ENCODE results near the gene CLPTM1L. TPM values are rescaled to one million over a fixed set of nuclear protein-coding genes. Genes with fewer than 3 reads are reported as not detected.
"Not testable (repeated sequence)": the region's sequence is repeated elsewhere in the genome, so short reads cannot be mapped to it uniquely, and the experiment has no call there.

Gene CLPTM1L
- total RNA-seq, 1 donor from 2014 or later: 30.4 TPM

DNA sequence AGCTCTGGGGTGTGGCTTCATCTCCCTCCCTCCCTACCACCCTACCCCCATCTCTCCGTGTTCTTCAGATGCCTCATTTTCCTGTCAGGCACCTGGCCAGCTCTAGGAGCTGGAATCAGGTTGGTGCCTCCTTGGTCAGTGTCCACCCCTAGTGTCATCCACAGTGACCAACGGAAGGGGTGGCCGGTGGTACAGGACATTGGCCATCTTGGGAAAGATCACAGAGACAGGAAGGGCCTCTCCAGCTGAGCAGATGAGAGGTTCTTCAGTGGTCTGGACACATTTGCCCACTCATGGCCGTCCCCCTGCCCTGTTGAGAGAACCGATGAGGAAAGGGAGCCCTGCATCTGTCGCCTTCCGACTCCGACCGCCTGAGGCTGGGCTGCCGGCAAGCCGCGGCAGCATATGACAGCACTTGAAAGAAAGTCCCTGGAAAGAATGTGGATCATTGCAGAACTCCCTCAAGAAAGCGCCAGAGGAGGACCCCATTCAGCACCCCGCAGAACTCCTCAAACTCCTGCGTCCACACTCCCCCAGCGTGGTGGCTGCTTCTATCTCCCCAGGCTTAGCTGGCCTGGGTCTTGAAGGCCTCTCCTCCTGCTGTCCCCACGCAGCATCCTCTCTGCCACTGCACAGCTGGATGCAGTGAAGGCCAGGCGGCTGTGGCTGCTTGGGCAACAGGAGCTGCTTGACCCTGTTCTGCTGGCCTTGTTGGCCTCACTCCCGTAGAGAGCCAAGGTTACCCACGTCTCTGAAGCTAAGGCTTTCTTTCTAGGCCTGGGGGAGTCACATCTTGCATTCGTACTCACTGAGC, 1.9 kb upstream of the CLPTM1L start:
- DNase-seq (no peak), ATAC-seq (ENCODE audit: poor library complexity) (no peak)
- intact Hi-C loops (cut with DNase I): no loop called here

DNA sequence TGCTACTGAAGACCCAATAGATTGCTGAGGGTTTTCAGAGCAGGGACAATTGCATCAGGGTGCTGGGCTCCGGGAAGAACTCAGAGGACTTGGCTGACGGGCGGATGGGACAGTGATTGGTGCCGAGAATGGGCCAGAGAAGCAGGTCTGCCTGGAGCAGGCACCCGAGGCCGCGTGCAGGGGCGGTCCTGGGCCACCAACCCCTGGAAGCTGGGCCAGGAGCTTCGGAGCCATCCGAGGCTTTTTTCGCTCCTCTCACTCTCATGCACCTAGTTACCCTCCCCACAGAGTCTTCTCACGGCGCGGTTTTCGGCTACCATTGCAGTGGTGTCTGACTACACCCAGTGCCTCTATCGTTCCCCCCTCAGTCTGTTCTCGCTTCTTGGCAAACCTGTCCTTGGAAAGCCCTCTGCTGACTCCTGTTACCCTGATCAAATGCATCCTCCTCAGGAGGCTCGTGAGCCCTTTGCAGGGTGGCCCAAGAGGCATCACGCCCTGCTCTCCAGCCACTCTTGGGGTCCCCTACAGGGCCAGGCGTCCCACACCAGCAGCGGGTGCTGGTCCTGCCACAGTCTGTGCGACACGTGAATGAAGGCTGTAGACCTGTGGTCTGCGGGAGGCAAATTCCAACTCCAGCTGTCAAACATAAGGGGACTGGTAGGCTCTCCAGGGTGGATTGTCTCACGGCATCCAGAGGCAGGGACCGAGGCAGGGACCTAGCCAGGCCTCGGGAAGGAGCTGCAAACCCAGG, 1.2 kb upstream of the CLPTM1L start:
- ATAC-seq (ENCODE audit: poor library complexity) (no peak), DNase-seq (peak; percentile 32)
- intact Hi-C loops (cut with DNase I): no loop called here

DNA sequence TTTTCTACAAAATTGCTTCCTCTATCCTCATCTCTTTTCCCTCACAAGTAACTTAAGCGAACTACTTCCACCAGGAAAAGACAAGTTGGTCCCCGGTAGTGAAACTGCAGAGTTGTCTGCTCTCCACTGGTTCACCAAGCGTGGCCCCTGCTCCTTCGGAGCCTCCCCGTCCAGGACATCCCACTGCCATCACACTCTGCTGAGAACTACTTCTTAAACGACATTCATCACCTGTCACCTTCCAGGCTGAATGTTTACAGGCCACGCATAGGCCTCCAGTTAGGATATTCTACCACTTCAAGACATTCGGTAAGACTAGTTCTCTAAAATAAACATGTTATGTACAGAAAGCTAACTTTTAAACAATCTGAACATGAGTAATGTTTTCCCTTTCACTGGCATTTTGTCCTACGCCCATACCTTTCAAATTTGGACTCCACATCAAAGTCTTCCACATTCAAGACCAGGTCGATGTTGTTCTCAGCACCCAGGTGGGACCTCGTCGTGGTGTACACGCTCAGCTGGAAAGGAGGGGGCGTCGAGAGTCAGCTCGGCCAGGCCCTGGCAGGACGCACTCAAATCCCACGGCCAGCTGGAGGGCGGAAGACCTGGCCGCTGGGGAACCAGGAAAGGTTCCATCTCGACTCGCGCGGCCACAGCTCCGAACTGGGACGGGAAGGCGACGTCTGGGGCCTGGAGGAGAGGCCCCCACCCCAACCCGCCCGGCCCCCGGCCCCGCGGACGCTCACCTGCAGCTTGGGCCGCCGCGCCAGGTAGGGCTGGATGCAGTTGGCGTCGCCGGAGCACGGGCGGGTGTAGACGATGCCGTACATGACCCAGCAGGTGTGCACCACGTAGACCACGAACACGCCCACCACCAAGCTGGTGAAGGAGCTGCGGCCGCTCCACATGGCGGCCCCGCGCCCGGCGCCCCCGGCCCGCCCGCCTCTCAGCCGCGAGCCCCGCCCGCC, 683 bp downstream of the CLPTM1L start:
- DNase-seq (peak; percentile 51), ATAC-seq (ENCODE audit: poor library complexity) (no peak)
- intact Hi-C loops (cut with DNase I): no loop called here

DNA sequence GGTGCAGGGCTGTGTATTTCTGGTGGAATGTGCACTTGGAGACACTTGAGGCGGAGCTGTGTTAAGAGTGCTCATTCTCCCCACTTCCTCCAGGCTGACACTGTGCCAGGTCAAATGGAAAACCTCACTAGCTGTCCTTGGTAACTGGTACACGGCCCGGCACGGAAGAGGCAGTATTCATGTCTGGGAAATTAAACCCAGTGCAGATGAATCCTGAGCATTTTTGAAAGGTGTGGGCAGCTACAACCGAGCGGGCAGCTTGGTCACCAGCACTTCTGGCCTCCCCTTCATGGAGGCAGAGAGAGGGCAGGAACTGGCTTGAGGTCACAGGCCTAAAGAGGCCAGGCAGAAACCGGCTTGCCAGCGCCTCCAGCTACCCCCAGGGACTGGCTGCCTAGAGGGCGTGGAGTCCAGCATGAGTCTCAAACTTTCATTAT, 1.6 kb downstream of the CLPTM1L start:
- DNase-seq (peak; percentile 33), ATAC-seq (ENCODE audit: poor library complexity) (no peak)
- intact Hi-C loops (cut with DNase I): no loop called here

DNA sequence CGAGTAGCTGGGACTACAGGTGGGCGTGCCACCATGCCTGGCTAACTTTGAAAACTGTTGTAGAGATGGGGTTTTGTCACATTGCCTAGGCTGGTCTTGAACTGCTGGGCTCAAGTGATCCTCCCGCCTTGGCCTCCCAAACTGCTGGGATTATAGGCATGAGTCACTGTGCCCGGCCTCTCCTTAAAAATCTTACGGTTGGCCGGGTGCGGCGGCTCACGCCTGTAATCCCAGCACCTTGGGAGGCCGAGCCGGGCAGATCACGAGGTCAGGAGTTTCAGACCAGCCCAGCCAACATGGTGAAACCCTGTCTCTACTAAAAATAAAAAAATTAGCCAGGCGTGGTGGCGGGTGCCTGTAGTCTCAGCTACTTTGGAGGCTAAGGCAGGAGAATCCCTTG, 2.2 kb downstream of the CLPTM1L start:
- intact Hi-C loops (cut with DNase I); ATAC-seq (ENCODE audit: poor library complexity): not testable (repeated sequence)
- DNase-seq: peak; percentile 20

DNA sequence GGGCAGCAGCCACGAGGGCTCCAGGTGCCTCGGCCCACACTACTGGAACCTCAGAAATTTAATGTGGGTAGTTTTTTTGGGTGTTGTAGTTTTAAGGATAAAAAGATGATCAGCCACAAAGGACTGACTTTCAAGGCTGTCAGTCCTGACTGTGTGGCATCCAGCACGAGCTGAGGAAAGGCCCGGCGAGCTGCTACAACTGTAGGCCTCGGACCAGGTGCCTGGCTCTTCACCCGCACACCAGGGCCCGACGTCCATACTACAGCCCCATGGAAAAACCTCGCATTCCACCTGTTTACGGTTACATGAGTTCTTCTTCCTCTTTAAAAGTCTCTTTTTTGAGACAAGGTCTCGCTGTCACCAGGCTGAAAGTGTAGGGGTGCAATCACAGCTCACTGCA, 2.6 kb downstream of the CLPTM1L start:
- ATAC-seq (ENCODE audit: poor library complexity): no peak
- intact Hi-C loops (cut with DNase I): no loop called here
- DNase-seq: no peak

DNA sequence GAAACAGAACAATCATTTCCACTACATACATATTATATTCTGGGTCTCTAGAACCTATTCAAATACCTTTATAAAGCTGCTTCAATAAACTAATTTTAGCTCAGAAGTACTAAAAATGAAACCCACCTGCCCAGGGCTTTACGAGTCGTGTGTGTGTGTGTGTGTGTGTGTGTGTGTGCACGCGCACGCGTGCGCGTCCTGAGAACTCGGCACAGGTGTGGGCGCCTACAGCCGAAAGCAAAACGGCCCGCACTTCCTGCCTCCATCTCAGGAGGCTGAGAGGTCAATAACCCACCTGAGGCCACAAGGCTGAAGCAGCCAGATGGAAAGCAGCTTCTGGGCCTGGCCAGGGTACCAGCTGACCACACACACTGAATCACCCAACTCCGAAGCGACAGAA, 3.0 kb downstream of the CLPTM1L start:
- DNase-seq (no peak), ATAC-seq (ENCODE audit: poor library complexity) (no peak)
- intact Hi-C loops (cut with DNase I): no loop called here

DNA sequence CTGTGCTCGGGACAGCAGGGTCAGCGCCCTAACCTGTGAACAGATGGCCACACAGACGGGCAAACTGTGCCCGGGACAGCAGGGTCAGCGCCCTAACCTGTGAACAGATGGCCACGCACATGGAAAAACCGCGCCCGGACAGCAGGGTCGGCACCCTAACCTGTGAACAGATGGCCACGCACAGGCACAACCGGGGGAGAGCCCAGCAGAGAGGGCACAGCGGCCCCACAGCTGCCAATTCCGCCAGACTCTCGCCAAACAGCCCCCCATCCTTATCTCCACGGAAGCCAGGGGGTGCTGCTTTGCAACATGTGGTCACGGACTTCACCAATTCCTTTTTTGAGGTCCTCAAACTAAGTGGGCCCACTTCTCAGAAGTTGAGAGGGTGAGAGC, 5.1 kb downstream of the CLPTM1L start:
- ATAC-seq (ENCODE audit: poor library complexity); intact Hi-C loops (cut with DNase I); DNase-seq: not testable (repeated sequence)

DNA sequence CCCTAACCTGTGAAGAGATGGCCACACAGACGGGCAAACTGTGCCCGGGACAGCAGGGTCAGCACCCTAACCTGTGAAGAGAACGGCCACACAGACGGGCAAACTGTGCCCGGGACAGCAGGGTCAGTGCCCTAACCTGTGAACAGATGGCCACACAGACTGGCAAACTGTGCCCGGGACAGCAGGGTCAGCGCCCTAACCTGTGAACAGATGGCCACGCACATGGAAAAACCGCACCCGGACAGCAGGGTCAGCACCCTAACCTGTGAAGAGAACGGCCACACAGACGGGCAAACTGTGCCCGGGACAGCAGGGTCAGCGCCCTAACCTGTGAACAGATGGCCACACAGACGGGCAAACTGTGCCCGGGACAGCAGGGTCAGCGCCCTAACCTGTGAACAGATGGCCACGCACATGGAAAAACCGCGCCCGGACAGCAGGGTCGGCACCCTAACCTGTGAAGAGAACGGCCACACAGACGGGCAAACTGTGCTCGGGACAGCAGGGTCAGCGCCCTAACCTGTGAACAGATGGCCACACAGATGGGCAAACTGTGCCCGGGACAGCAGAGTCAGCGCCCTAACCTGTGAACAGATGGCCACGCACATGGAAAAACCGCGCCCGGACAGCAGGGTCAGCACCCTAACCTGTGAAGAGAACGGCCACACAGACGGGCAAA, 5.6 kb downstream of the CLPTM1L start:
- DNase-seq; intact Hi-C loops (cut with DNase I); ATAC-seq (ENCODE audit: poor library complexity): not testable (repeated sequence)

DNA sequence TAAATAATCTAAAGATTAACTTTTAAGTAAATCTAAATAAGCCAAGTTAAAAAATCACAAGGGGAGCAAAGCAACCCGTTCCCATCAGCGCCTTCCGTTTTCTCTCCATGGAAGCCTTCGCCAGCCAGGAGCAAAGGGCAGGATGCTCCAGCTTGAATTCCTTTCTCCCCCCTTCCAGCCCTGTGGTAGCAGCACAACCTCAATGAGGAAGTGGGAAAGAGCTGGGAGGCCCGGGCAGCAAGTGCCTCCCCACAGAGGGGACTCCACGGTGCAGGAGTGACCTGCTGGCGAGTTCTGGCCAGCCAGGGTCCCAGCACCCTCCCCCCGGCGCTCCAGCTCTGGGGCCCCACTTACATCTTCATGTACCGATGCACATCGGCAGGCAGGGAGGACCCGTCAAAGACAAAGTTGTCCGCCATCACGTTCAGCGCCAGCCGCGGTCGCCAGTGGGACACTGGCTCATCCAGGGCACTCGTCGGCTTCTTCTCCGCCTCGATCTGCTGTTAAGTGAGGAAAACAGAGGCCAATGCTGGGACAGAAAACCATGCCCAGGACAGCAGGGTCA, 6.3 kb downstream of the CLPTM1L start:
- DNase-seq (peak; percentile 30), ATAC-seq (ENCODE audit: poor library complexity) (no peak)
- intact Hi-C loops (cut with DNase I): no loop called here

DNA sequence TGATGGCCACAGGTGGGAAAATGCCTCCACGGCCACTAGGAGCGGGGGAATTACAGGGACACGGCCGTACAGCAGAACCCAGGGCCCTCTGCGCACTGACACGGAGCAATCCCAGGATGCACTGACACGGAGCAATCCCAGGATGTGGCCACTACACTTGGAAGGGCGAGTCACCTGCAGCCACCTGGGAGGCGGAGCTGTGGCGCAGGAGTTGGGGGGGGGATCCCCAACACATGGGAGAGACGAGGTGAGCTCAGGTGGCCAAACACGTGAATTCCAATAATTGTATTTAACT, 6.8 kb downstream of the CLPTM1L start:
- peak; percentile 14 for DNase-seq
- intact Hi-C loops (cut with DNase I): no loop called here
- no peak for ATAC-seq (ENCODE audit: poor library complexity)

DNA sequence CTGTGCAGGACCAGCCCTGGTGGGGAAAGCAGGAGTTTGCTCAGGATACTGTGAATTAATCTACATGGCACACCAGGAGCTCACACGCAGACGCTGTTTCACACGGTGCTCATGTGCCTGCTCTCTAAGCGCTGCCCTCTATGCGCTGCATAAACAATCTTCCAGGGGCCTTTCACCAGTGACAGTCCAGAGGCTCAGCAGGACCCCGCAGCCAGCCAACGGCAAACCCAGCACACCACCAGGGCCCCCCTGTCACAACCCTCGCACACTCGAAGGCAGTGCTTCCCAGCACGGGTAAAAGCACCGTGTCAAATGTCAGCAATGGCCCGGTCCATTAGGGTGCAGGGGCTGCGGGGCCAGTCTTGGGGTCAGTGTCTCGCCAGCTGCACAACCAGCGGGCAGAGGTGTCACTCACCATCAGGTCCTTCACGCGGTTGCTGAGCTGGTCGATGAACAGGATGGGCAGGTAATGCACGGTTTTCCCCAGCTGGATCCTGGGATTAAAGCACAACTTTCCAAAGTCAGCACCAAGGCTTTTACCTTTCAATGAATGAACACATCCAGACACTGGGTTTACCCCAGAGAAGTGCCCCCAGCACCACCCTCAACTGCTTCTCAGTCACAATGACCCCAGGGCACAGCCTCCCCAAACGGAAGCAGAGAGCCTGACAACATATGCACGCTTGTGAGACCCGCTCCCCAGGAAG, 7.3 kb downstream of the CLPTM1L start:
- intact Hi-C loops (cut with DNase I): no loop called here
- ATAC-seq (ENCODE audit: poor library complexity) (no peak), DNase-seq (peak; percentile 16)

DNA sequence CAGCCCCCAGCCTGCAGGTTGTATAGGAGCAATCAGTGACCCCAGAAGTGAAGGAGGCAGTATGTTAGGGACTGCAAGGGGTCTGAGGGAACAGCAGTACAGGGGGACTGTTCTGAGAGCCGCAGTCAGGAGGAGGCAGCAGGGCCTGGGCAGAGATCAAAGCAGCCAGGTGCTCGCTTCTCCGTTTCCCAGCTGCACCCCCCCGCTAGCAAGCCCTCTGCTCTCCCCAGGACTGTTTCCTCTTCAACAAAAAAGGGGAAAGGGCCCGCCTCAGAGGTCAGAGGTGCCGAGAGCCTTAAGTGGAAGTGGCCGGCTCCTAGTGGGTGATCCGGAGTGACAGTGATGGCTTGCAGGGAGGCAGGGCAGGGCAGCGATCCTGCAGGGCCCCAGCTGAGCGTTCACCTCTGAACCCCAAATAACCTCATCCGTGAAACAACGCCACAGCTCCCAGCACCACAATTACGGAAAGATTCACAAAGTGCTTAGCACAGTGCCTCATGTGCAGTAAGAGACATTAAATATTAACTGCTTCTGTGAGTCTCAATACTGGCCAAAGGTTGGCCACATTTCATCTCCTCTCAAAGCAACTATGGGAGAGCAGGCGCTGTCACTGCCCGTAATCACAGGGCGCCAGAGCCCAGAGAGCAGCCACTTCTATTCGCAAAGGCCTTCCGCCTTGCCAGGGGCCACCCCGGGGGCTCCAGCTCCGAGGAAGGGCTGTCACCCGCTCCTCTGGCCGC, 8.0 kb downstream of the CLPTM1L start:
- intact Hi-C loops (cut with DNase I): no loop called here
- no peak for ATAC-seq (ENCODE audit: poor library complexity)
- DNase-seq: peak; percentile 27

DNA sequence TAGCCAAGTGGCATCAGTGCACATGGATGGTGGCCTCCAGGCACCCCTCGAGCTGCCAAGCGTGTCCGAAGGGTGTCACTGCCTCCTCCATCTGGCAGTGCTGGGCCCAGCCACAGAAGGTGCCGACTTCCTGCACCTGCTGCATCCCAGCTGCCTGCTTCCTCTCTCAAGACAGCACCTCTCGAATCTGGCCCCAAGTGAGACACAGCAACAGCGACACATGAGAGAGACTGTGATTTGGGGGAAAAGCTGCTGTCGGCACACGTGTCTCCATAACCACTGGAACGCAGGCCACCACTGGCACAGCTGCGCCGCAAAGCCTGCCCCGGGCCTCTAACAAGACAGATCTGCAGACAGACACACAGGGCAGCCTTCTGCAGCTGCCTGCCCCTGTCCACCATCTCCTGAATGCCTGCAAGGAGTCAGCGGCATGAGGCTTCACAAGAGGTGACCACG, 8.8 kb downstream of the CLPTM1L start:
- intact Hi-C loops (cut with DNase I): no loop called here
- DNase-seq (peak; percentile 10), ATAC-seq (ENCODE audit: poor library complexity) (no peak)

DNA sequence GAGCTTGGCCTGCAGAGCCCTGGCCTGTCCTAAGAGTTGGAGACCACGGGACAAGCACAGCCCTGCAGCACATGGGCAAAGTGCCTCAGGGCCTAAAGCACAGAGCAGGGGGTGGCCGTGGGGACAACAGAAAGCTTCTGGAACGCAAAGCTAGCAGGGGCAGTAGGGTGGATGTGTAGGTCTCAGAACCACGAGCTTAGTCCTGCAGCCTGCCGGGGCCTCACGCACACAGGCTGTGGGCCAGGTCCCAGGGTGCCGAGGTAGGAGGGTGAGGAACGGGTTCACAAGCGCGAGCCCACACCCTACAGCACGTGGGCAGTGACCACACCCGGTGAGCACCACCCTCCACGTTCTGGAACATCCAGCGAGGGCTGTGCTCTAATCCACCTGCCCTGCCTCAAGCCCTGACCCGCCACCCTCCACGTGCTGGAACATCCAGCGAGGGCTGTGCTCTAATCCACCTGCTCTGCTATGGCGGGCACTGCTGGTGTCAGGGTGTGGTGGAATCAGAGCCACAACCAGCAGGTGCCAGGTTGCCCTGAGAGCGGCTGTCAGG, 9.3 kb downstream of the CLPTM1L start:
- intact Hi-C loops (cut with DNase I): no loop called here
- ATAC-seq (ENCODE audit: poor library complexity): no peak
- DNase-seq: peak; percentile 29

DNA sequence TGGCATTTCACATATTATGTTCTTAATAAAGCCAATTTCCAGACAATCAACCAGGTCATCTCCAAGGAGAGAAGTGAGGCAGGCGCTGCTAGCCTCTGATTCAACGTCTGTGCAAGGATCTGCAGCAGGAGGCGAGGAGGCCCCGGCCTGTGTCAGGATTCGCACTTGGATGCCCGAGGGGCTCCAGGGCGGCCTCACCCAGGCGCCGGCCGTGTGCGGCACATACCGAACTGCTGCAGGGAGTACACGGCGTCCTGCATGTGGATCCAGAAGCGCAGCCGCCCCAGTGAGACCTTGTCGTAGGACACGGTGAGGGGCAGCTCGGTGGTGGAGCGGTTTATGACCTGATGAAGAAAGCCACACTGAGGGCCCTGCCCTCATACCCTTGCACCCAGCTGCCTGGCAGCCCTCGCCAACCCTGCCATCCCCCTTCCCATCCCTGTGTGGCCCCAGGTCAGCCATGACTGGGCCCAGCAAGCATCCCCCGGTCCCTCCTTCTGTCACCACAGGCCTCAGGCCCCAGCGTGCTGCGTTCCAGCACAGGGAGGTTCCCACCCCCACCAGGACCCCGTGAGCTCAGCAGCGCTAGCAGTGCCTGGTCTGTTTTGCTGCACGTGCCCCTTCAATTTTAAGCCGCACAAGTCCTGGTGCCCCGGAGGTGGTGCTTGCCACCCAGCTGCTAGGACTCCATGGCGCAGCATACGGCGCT, 9.9 kb downstream of the CLPTM1L start:
- intact Hi-C loops (cut with DNase I): no loop called here
- DNase-seq (peak; percentile 27), ATAC-seq (ENCODE audit: poor library complexity) (no peak)

Measured in Right ventricle myocardium superior (tissue), 1 donor.